Gastroesophageal sphincter (tissue), 4 donors: ENCODE results near the gene MRPL55. TPM values are rescaled to one million over a fixed set of nuclear protein-coding genes. Genes with fewer than 3 reads are reported as not detected.
A peak's percentile ranks its signal among the peaks of the same experiment; 100 is the strongest.
"Not testable (repeated sequence)": the region's sequence is repeated elsewhere in the genome, so short reads cannot be mapped to it uniquely, and the experiment has no call there.

Experiments used
- ATAC-seq: fragments of 150-250 bp; one replicate; pipeline ENCODE4 v1.9.1; 2016; ENCODE audit warnings: mild to moderate bottlenecking, moderate library complexity
- H3K27ac ChIP-seq, 4 donors: fragments of 200-600 bp; sonication (generic) in 3 of 4; 1 replicate in 3 of 4; 2 replicates in 1 of 4; pipeline ENCODE4 v1.5.1; 2016 to 2019
- H3K27me3 ChIP-seq: fragments of 200-600 bp; sonication (generic); one replicate; pipeline ENCODE4 v1.5.1; 2019
- H3K36me3 ChIP-seq, 2 donors: fragments of 200-600 bp; sonication (generic); one replicate each; pipeline ENCODE4 v1.5.1; 2019; ENCODE audit warnings: control low read depth in 1 of 2
- H3K4me1 ChIP-seq, 3 donors: fragments of 200-600 bp; sonication (generic); 1 replicate in 2 of 3; 2 replicates in 1 of 3; pipeline ENCODE4 v1.5.1; 2016 to 2019; ENCODE audit warnings: control low read depth in 2 of 3
- H3K4me3 ChIP-seq, 2 donors: fragments of 200-600 bp; sonication (generic); one replicate each; pipeline ENCODE4 v1.5.1; 2019; ENCODE audit warnings: mild to moderate bottlenecking in 1 of 2, moderate library complexity in 1 of 2
- H3K9me3 ChIP-seq, 3 donors: fragments of 200-600 bp; sonication (generic); one replicate each; pipeline ENCODE4 v1.5.1; 2017 to 2019; ENCODE audit warnings: control low read depth in 2 of 3
- EP300 ChIP-seq: sonication (generic); formaldehyde crosslinking; IDR thresholded peaks from one replicate; pipeline ENCODE4 v1.6.1; 2017; ENCODE audit warnings: antibody characterized with exemption, mild to moderate bottlenecking
- POLR2A ChIP-seq, 2 donors: fragments of 450-650 bp; IDR thresholded peaks; one replicate each; pipeline ENCODE4 v1.6.1; 2017; ENCODE audit warnings: antibody characterized with exemption in 2 of 2, mild to moderate bottlenecking in 2 of 2, moderate library complexity in 1 of 2
- POLR2AphosphoS5 ChIP-seq: sonication (generic); formaldehyde crosslinking; IDR thresholded peaks from one replicate; pipeline ENCODE4 v1.6.1; 2017; ENCODE audit warnings: antibody characterized with exemption
- whole genome bisulfite sequencing, 2 donors: methylation state at CpG; one replicate each; pipeline ENCODE4 v1.1.5; 2018; ENCODE audit warnings: low coverage in 1 of 2; 5-methylcytosine and 5-hydroxymethylcytosine counted together
- total RNA-seq, 4 donors: library from RNA; depleted of rRNA; stranded (reverse); fragments of >200 nt; gene quantifications; one replicate each; pipeline ENCODE4 v1.1.0, GENCODE V29; 2016
- TF ChIP-seq, protein P1 (sequence below), 4 experiments: fragments of 200-600 bp in 2 of 4; fragments of 450-650 bp in 2 of 4; sonication (generic) in 1 of 4; IDR thresholded peaks; one replicate each; pipeline ENCODE4 v1.5.1; 2017 to 2019; ENCODE audit warnings: antibody characterized with exemption in 4 of 4, mild to moderate bottlenecking in 2 of 4, moderate library complexity in 2 of 4

MRPL55 gene
- total RNA-seq, 4 donors from 2014 or later: 50.2 to 394 (median 81.5) TPM

DNA sequence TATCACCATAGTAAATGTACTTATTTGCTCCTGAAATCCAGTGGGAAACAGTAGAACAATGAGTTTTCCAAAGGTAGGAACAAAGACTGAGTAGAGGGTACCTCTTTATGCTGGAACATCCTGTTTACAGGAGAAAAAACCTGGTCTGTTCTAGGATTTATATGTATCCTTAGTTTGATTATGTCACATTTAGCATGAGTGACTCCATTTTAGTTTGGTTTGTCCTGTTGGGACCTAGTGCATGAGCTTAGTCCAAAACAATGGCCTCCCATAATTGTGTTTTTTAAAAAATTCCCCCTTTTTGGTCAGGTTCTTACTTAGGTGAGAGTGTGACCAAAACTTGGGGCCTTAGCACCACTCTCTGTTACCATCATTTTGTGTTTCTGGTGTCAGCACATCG is 3.5 kb upstream of the MRPL55 start:
- TF ChIP-seq POLR2A (IDR thresholded peaks at IDR 0.05) (no peak), EP300 (no peak), POLR2AphosphoS5 (no peak)
- TF ChIP-seq, protein P1, sequence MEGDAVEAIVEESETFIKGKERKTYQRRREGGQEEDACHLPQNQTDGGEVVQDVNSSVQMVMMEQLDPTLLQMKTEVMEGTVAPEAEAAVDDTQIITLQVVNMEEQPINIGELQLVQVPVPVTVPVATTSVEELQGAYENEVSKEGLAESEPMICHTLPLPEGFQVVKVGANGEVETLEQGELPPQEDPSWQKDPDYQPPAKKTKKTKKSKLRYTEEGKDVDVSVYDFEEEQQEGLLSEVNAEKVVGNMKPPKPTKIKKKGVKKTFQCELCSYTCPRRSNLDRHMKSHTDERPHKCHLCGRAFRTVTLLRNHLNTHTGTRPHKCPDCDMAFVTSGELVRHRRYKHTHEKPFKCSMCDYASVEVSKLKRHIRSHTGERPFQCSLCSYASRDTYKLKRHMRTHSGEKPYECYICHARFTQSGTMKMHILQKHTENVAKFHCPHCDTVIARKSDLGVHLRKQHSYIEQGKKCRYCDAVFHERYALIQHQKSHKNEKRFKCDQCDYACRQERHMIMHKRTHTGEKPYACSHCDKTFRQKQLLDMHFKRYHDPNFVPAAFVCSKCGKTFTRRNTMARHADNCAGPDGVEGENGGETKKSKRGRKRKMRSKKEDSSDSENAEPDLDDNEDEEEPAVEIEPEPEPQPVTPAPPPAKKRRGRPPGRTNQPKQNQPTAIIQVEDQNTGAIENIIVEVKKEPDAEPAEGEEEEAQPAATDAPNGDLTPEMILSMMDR (IDR thresholded peaks at IDR 0.05): no peak
- ATAC-seq: no peak
- H3K27me3 ChIP-seq: no peaks in the 10 kb centered on the region
- H3K36me3 ChIP-seq: peaks cover 0 to 5% of the 10 kb centered on the region in 2 donors
- no peak overlapping the region for H3K4me3 ChIP-seq
- H3K9me3 ChIP-seq: no peaks in the 10 kb centered on the region
- WGBS, 2 donors: 83% methylated on average over 1 of the region's 1 CpG; no CpG with 5 or more reads in 1 of the 2 donors
- H3K27ac ChIP-seq: no peak overlapping the region
- H3K4me1 ChIP-seq: peaks cover 3 to 26% (median 10%) of the 10 kb centered on the region in 3 donors

- Histone ChIP-seq H3K36me3 (peaks cover 0 to 9% of the 10 kb centered on the region in 2 donors), H3K27ac (no peak overlapping the region), H3K9me3 (no peaks in the 10 kb centered on the region), H3K4me1 (peaks cover 3 to 31% (median 10%) of the 10 kb centered on the region in 3 donors), H3K27me3 (no peaks in the 10 kb centered on the region), H3K4me3 (no peak overlapping the region)
- 84 to 91% methylated on average over 6 to 7 of the region's 7 CpGs for WGBS, 2 donors
- no peak for ATAC-seq
- no peak for TF ChIP-seq EP300
- TF ChIP-seq POLR2A (IDR thresholded peaks at IDR 0.05): no peak
- TF ChIP-seq POLR2AphosphoS5: no peak
- TF ChIP-seq, protein P1 (IDR thresholded peaks at IDR 0.05): no peak
Measured at GRCh38 chr1:228112167-228112566, 3.1 kb upstream of the MRPL55 start.

- Histone ChIP-seq H3K4me1 (peaks cover 3 to 32% (median 10%) of the 10 kb centered on the region in 3 donors), H3K36me3 (peaks cover 0 to 18% of the 10 kb centered on the region in 2 donors)
- not testable (repeated sequence) for H3K27me3 ChIP-seq, H3K4me3 ChIP-seq, H3K9me3 ChIP-seq, ATAC-seq, H3K27ac ChIP-seq
- 92 to 93% methylated on average over 4 to 6 of the region's 6 CpGs for WGBS, 2 donors
Measured at GRCh38 chr1:228111315-228111714, 2.2 kb upstream of the MRPL55 start.

- H3K27ac ChIP-seq: peak overlapping the region in 3 of 4 donors; percentile 94 to 97 (median 96)
- peaks cover 3 to 32% (median 10%) of the 10 kb centered on the region in 3 donors for H3K4me1 ChIP-seq
- WGBS, 2 donors: 88 to 92% methylated on average over 7 of the region's 7 CpGs
- H3K27me3 ChIP-seq: no peaks in the 10 kb centered on the region
- H3K36me3 ChIP-seq: peaks cover 0 to 25% of the 10 kb centered on the region in 2 donors
- H3K9me3 ChIP-seq: no peaks in the 10 kb centered on the region
- TF ChIP-seq POLR2AphosphoS5: no peak
- TF ChIP-seq, protein P1 (IDR thresholded peaks at IDR 0.05): no peak
- no peak for TF ChIP-seq POLR2A (IDR thresholded peaks at IDR 0.05)
- no peak for TF ChIP-seq EP300
- ATAC-seq: no peak
- H3K4me3 ChIP-seq: peak overlapping the region in 1 of 2 donors; percentile 93
Measured at GRCh38 chr1:228110556-228110955, 1.5 kb upstream of the MRPL55 start.

DNA sequence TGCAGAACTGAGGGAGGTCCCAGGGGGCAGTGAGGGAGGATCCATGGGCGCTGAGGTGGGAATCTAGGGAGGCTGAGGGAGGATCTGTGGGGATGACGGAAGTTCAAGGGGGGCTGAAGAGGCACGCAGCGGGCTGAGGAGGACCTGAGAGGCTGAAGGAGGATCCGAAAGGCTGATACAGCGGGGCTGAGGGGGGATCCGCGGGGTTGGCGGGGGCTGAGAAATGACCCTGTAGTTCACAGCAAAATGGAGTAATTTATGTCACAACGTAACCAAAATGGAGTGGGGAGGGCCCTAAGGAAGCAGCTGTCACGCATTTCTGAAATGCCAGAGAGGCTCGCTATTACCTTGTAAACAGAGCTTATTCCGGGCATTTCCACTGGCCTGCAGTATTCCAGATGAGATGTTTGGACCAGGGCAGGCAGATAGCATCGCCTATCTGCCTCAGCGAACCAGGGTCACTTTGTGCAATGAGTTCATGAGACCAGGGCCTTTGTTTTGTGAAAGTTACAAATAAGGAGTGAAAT is 926 bp upstream of the MRPL55 start:
- Histone ChIP-seq H3K9me3 (no peaks in the 10 kb centered on the region), H3K4me3 (peak overlapping the region; percentile 89 to 93), H3K4me1 (peaks cover 3 to 32% (median 10%) of the 10 kb centered on the region in 3 donors), H3K27me3 (no peaks in the 10 kb centered on the region), H3K36me3 (peaks cover 0 to 29% of the 10 kb centered on the region in 2 donors), H3K27ac (peak overlapping the region; percentile 90 to 97 (median 95))
- WGBS, 2 donors: 16 to 22% methylated on average over 10 to 12 of the region's 15 CpGs
- TF ChIP-seq, protein P1 (IDR thresholded peaks at IDR 0.05): no peak
- TF ChIP-seq POLR2A (IDR thresholded peaks at IDR 0.05) (no peak), EP300 (no peak), POLR2AphosphoS5 (peak; percentile 43)
- ATAC-seq: peak; percentile 39
